CD4-positive, alpha-beta memory T cell (primary cell): Measurements from ENCODE around the gene NEGR1. TPM values are rescaled to one million over a fixed set of nuclear protein-coding genes. Genes with fewer than 3 reads are reported as not detected.
A peak's percentile ranks its signal among the peaks of the same experiment; 100 is the strongest.

Experiments used
- CTCF ChIA-PET: fragments of 350-600 bp; sonication (Branson Sonifier 250); formaldehyde crosslinking; loops from one replicate; lab custom pipeline; 2021; ENCODE audit warnings: inconsistent platforms; ENCODE audit not compliant: partially characterized antibody; lab: Charles Lee
- POLR2A ChIA-PET: fragments of 350-600 bp; sonication (Branson Sonifier 250); formaldehyde crosslinking; loops from one replicate; lab custom pipeline; 2021; ENCODE audit not compliant: partially characterized antibody; lab: Charles Lee
- DNase-seq, 5 donors: peaks; one replicate each; pipeline versions ENCODE4 v3.0.0 to v3.0.0-alpha.2; 2020 to 2022; ENCODE audit warnings: mixed read lengths in 1 of 5
- H3K27ac ChIP-seq: one replicate; pipeline ENCODE4 v1.7.0; 2013; ENCODE audit warnings: low read depth, low read length
- H3K27me3 ChIP-seq: 2 replicates; pipeline ENCODE4 v1.7.0; 2013; ENCODE audit warnings: mild to moderate bottlenecking, low read length, moderate library complexity; ENCODE audit not compliant: insufficient read depth
- H3K36me3 ChIP-seq: 2 replicates; pipeline ENCODE4 v1.7.0; 2013; ENCODE audit warnings: mild to moderate bottlenecking, low read length, moderate library complexity; ENCODE audit not compliant: insufficient read depth
- H3K4me1 ChIP-seq: 2 replicates; pipeline ENCODE4 v1.7.0; 2013; ENCODE audit warnings: mild to moderate bottlenecking, low read length, moderate library complexity; ENCODE audit not compliant: insufficient read depth
- H3K4me3 ChIP-seq, 2 donors: one replicate each; pipeline ENCODE4 v1.7.0; 2013; ENCODE audit warnings: low read length in 2 of 2, mild to moderate bottlenecking in 1 of 2
- H3K9me3 ChIP-seq, 2 donors: one replicate each; pipeline ENCODE4 v1.7.0; 2013; ENCODE audit warnings: low read length in 2 of 2, control low read depth in 1 of 2; ENCODE audit not compliant: control insufficient read depth in 1 of 2
- H3K27ac Mint-ChIP-seq, 7 donors: one replicate each; pipeline ENCODE4 v1.8.0; 2020 to 2021; ENCODE audit warnings: mixed read lengths in 7 of 7, mild to moderate bottlenecking in 6 of 7, inconsistent platforms in 3 of 7, moderate library complexity in 3 of 7
- H3K27me3 Mint-ChIP-seq, 2 donors: one replicate each; pipeline ENCODE4 v1.8.0; 2020 to 2021; ENCODE audit warnings: mixed read lengths in 2 of 2
- H3K36me3 Mint-ChIP-seq, 2 donors: one replicate each; pipeline ENCODE4 v1.8.0; 2020 to 2021; ENCODE audit warnings: mixed read lengths in 2 of 2, inconsistent platforms in 1 of 2, mild to moderate bottlenecking in 1 of 2
- H3K4me1 Mint-ChIP-seq, 4 donors: one replicate each; pipeline ENCODE4 v1.8.0; 2020 to 2021; ENCODE audit warnings: mixed read lengths in 4 of 4, mild to moderate bottlenecking in 1 of 4
- H3K4me3 Mint-ChIP-seq, 8 donors: one replicate each; pipeline ENCODE4 v1.8.0; 2020 to 2021; ENCODE audit warnings: mixed read lengths in 8 of 8, mild to moderate bottlenecking in 7 of 8, moderate library complexity in 6 of 8, inconsistent platforms in 3 of 8
- H3K9me3 Mint-ChIP-seq, 8 donors: one replicate each; pipeline ENCODE4 v1.8.0; 2020 to 2021; ENCODE audit warnings: mixed read lengths in 8 of 8, mild to moderate bottlenecking in 5 of 8, inconsistent platforms in 3 of 8, moderate library complexity in 1 of 8
- intact Hi-C: fragments of 100-400 bp; cut with micrococcal nuclease; formaldehyde crosslinking; loops from one replicate; pipeline ENCODE4 v1.15.1; 2023
- polyA plus RNA-seq, 2 donors: library from polyadenylated mRNA; unstranded; fragments of 300-500 nt; fragmentation: Illumina TruSeq; gene quantifications; one replicate each; pipeline ENCODE4 v1.2.3, GENCODE V29; 2021
- total RNA-seq, 2 experiments: library from RNA; stranded (reverse); gene quantifications; one replicate each; pipeline ENCODE4 v1.2.3, GENCODE V29; 2021

NEGR1 gene
- total and polyA plus RNA-seq, 4 experiments from 2014 or later, result not detected

GRCh38 chr1:72285074-72285425 is 2.7 kb upstream of the NEGR1 start:
- H3K27me3 Mint-ChIP-seq, result peaks cover 0 to 9% of the 10 kb centered on the region in 2 donors
- no peak overlapping the region for H3K4me3 Mint-ChIP-seq
- H3K9me3 ChIP-seq, result no peaks in the 10 kb centered on the region
- CTCF ChIA-PET, result no interaction called here
- POLR2A ChIA-PET, result no interaction called here
- no peak overlapping the region for H3K27ac ChIP-seq
- H3K9me3 Mint-ChIP-seq, result peaks cover 0 to 7% (median under 1%) of the 10 kb centered on the region in 8 donors
- DNase-seq, result no peak
- no peak overlapping the region for H3K27ac Mint-ChIP-seq
- peaks cover 3% of the 10 kb centered on the region for H3K27me3 ChIP-seq
- intact Hi-C loops, result no loop called here
- H3K36me3 ChIP-seq, result no peaks in the 10 kb centered on the region
- no peak overlapping the region for H3K4me3 ChIP-seq
- H3K36me3 Mint-ChIP-seq, result no peaks in the 10 kb centered on the region
- H3K4me1 ChIP-seq, result peaks cover 7% of the 10 kb centered on the region
- peaks cover 12 to 18% (median 15%) of the 10 kb centered on the region in 4 donors for H3K4me1 Mint-ChIP-seq

- Mint-ChIP-seq H3K27me3 (peaks cover 0 to 9% of the 10 kb centered on the region in 2 donors), H3K4me3 (no peak overlapping the region), H3K4me1 (peaks cover 13 to 18% (median 15%) of the 10 kb centered on the region in 4 donors), H3K27ac (no peak overlapping the region), H3K36me3 (no peaks in the 10 kb centered on the region), H3K9me3 (peaks cover 0 to 7% (median under 1%) of the 10 kb centered on the region in 8 donors)
- intact Hi-C loops, result no loop called here
- Histone ChIP-seq H3K27me3 (peaks cover 3% of the 10 kb centered on the region), H3K27ac (no peak overlapping the region), H3K9me3 (no peaks in the 10 kb centered on the region), H3K4me1 (peaks cover 7% of the 10 kb centered on the region), H3K36me3 (no peaks in the 10 kb centered on the region), H3K4me3 (peak overlapping the region in 1 of 2 donors; percentile 23)
- ChIA-PET CTCF (no interaction called here), POLR2A (no interaction called here)
- DNase-seq, result peak in 1 of 5 donors; percentile 10
Observed at GRCh38 chr1:72284348-72285073, 2.2 kb upstream of the NEGR1 start.

GRCh38 chr1:72284084-72284347 is 1.7 kb upstream of the NEGR1 start:
- Histone ChIP-seq H3K27ac (no peak overlapping the region), H3K27me3 (peaks cover 3% of the 10 kb centered on the region), H3K4me1 (peaks cover 7% of the 10 kb centered on the region), H3K9me3 (no peaks in the 10 kb centered on the region), H3K36me3 (no peaks in the 10 kb centered on the region), H3K4me3 (peak overlapping the region in 1 of 2 donors; percentile 23)
- Mint-ChIP-seq H3K9me3 (peaks cover 0 to 7% (median under 1%) of the 10 kb centered on the region in 8 donors), H3K36me3 (no peaks in the 10 kb centered on the region), H3K4me3 (no peak overlapping the region), H3K27ac (no peak overlapping the region), H3K4me1 (peaks cover 13 to 18% (median 16%) of the 10 kb centered on the region in 4 donors), H3K27me3 (peaks cover 0 to 9% of the 10 kb centered on the region in 2 donors)
- ChIA-PET POLR2A (no interaction called here), CTCF (no interaction called here)
- intact Hi-C loops, result no loop called here
- DNase-seq, result no peak

GRCh38 chr1:72283307-72284083 is 1.2 kb upstream of the NEGR1 start:
- DNase-seq, result peak in 4 of 5 donors; percentile 8 to 35 (median 20)
- Histone ChIP-seq H3K9me3 (no peaks in the 10 kb centered on the region), H3K36me3 (no peaks in the 10 kb centered on the region), H3K27me3 (peaks cover 3% of the 10 kb centered on the region), H3K4me1 (peaks cover 7% of the 10 kb centered on the region), H3K4me3 (peak overlapping the region; percentile 14 to 23), H3K27ac (no peak overlapping the region)
- no peak overlapping the region for H3K27ac Mint-ChIP-seq
- ChIA-PET POLR2A (no interaction called here), CTCF (no interaction called here)
- peaks cover 13 to 18% (median 16%) of the 10 kb centered on the region in 4 donors for H3K4me1 Mint-ChIP-seq
- H3K9me3 Mint-ChIP-seq, result peaks cover 0 to 7% (median under 1%) of the 10 kb centered on the region in 8 donors
- no peaks in the 10 kb centered on the region for H3K36me3 Mint-ChIP-seq
- H3K27me3 Mint-ChIP-seq, result peaks cover 0 to 9% of the 10 kb centered on the region in 2 donors
- no peak overlapping the region for H3K4me3 Mint-ChIP-seq
- intact Hi-C loops, result no loop called here

- Mint-ChIP-seq H3K36me3 (no peaks in the 10 kb centered on the region), H3K27me3 (peaks cover 0 to 9% of the 10 kb centered on the region in 2 donors), H3K4me3 (no peak overlapping the region), H3K4me1 (peaks cover 13 to 18% (median 16%) of the 10 kb centered on the region in 4 donors), H3K27ac (no peak overlapping the region), H3K9me3 (peaks cover 0 to 7% (median under 1%) of the 10 kb centered on the region in 8 donors)
- DNase-seq, result peak in 1 of 5 donors; percentile 18
- ChIA-PET POLR2A (no interaction called here), CTCF (no interaction called here)
- no peaks in the 10 kb centered on the region for H3K9me3 ChIP-seq
- no peak overlapping the region for H3K27ac ChIP-seq
- peak overlapping the region; percentile 14 to 23 for H3K4me3 ChIP-seq
- peaks cover 7% of the 10 kb centered on the region for H3K4me1 ChIP-seq
- intact Hi-C loops, result no loop called here
- no peaks in the 10 kb centered on the region for H3K36me3 ChIP-seq
- H3K27me3 ChIP-seq, result peaks cover 3% of the 10 kb centered on the region
Observed at GRCh38 chr1:72283022-72283306, 625 bp upstream of the NEGR1 start.

GRCh38 chr1:72281637-72282270 is 585 bp downstream of the NEGR1 start:
- Histone ChIP-seq H3K36me3 (no peaks in the 10 kb centered on the region), H3K27ac (no peak overlapping the region), H3K9me3 (no peaks in the 10 kb centered on the region), H3K4me3 (no peak overlapping the region), H3K4me1 (peaks cover 7% of the 10 kb centered on the region), H3K27me3 (peaks cover 3% of the 10 kb centered on the region)
- CTCF ChIA-PET, result no interaction called here
- Mint-ChIP-seq H3K36me3 (no peaks in the 10 kb centered on the region), H3K4me3 (peak overlapping the region in 7 of 8 donors; percentile 61 to 88 (median 84)), H3K27me3 (peaks cover 0 to 9% of the 10 kb centered on the region in 2 donors), H3K4me1 (peaks cover 13 to 18% (median 16%) of the 10 kb centered on the region in 4 donors), H3K9me3 (peaks cover 0 to 7% (median under 1%) of the 10 kb centered on the region in 8 donors), H3K27ac (peak overlapping the region in 5 of 7 donors; percentile 23 to 78 (median 65))
- POLR2A ChIA-PET, result no interaction called here
- peak in 2 of 5 donors; percentile 1 to 19 for DNase-seq
- intact Hi-C loops, result no loop called here

GRCh38 chr1:72281144-72281543 is 1.2 kb downstream of the NEGR1 start:
- intact Hi-C loops, result no loop called here
- Histone ChIP-seq H3K4me3 (no peak overlapping the region), H3K36me3 (no peaks in the 10 kb centered on the region), H3K4me1 (peaks cover 7% of the 10 kb centered on the region), H3K27me3 (peaks cover 3% of the 10 kb centered on the region), H3K9me3 (no peaks in the 10 kb centered on the region), H3K27ac (no peak overlapping the region)
- H3K4me3 Mint-ChIP-seq, result peak overlapping the region in 7 of 8 donors; percentile 2 to 88 (median 65)
- peak overlapping the region in 3 of 7 donors; percentile 36 to 78 (median 47) for H3K27ac Mint-ChIP-seq
- ChIA-PET CTCF (no interaction called here), POLR2A (no interaction called here)
- H3K4me1 Mint-ChIP-seq, result peaks cover 13 to 18% (median 16%) of the 10 kb centered on the region in 4 donors
- peaks cover 0 to 7% (median 2%) of the 10 kb centered on the region in 8 donors for H3K9me3 Mint-ChIP-seq
- DNase-seq, result no peak
- peaks cover 0 to 9% of the 10 kb centered on the region in 2 donors for H3K27me3 Mint-ChIP-seq
- H3K36me3 Mint-ChIP-seq, result no peaks in the 10 kb centered on the region
